ENCODE data around the gene TRAF6. TPM values are rescaled to one million over a fixed set of nuclear protein-coding genes. Genes with fewer than 3 reads are reported as not detected.
"Not testable (repeated sequence)": the region's sequence is repeated elsewhere in the genome, so short reads cannot be mapped to it uniquely, and the experiment has no call there.

TRAF6 gene
- total RNA-seq, 1 experiment from 2014 or later = 4.0 TPM

- no peak overlapping the region for H3K4me2 ChIP-seq (ENCODE audit: low read length)
- no peak for ATAC-seq
- no peak overlapping the region for H3K9ac ChIP-seq (ENCODE audit: low read length)
- H3K4me1 ChIP-seq (ENCODE audit: insufficient read depth, low read length) = no peaks in the 10 kb centered on the region
- peaks cover 32% of the 10 kb centered on the region for H3K27me3 ChIP-seq (ENCODE audit: low read length)
- ChIA-PET POLR2A (ENCODE audit: unreplicated experiment) (no interaction called here), CTCF (no interaction called here)
- H3K4me3 ChIP-seq (ENCODE audit: low read length) = no peak overlapping the region
- H3K9me2 ChIP-seq (replicated peaks; ENCODE audit: low read length) = no peaks in the 10 kb centered on the region
- no peaks in the 10 kb centered on the region for H3K36me3 ChIP-seq (ENCODE audit: low read depth, low read length)
- DNase-seq = no peak
- H2AFZ ChIP-seq (ENCODE audit: low read length) = no peak overlapping the region
- H3K9me3 ChIP-seq (ENCODE audit: low read length) = no peaks in the 10 kb centered on the region
- no peaks in the 10 kb centered on the region for H4K20me1 ChIP-seq (ENCODE audit: low read length)
- H3K27ac ChIP-seq (ENCODE audit: low read length) = no peak overlapping the region
- intact Hi-C loops (cut with micrococcal nuclease) = no loop called here
- H3K79me2 ChIP-seq (ENCODE audit: low read length) = no peaks in the 10 kb centered on the region
- TF ChIP-seq EZH2 (IDR thresholded peaks at IDR 0.05; ENCODE audit: low read length, unreplicated experiment) (no peak), CTCF (conservative IDR thresholded peaks at IDR 0.05; ENCODE audit: low read depth, low read length) (no peak), EZH2phosphoT487 (IDR thresholded peaks at IDR 0.05; ENCODE audit: borderline replicate concordance, low read length) (no peak)
- BruUV-seq (replicated peaks) = no TSS peak
- H3F3A ChIP-seq (ENCODE audit: low read length, unreplicated experiment) = no peaks in the 10 kb centered on the region
Observed at GRCh38 chr11:36557991-36558390, 47.9 kb upstream of the TRAF6 start.

GRCh38 chr11:36557390-36557789, 47.3 kb upstream of the TRAF6 start:
- DNase-seq; H3K4me3 ChIP-seq (ENCODE audit: low read length); intact Hi-C loops (cut with micrococcal nuclease); H3K9me3 ChIP-seq (ENCODE audit: low read length); H3K9me2 ChIP-seq (replicated peaks; ENCODE audit: low read length); CTCF ChIA-PET; H3K4me2 ChIP-seq (ENCODE audit: low read length); H3K79me2 ChIP-seq (ENCODE audit: low read length); POLR2A ChIA-PET (ENCODE audit: unreplicated experiment); H3K27ac ChIP-seq (ENCODE audit: low read length); H3F3A ChIP-seq (ENCODE audit: low read length, unreplicated experiment); H3K4me1 ChIP-seq (ENCODE audit: insufficient read depth, low read length); H4K20me1 ChIP-seq (ENCODE audit: low read length); ATAC-seq; H2AFZ ChIP-seq (ENCODE audit: low read length); H3K9ac ChIP-seq (ENCODE audit: low read length); H3K36me3 ChIP-seq (ENCODE audit: low read depth, low read length); BruUV-seq (replicated peaks): not testable (repeated sequence)
- peaks cover 26% of the 10 kb centered on the region for H3K27me3 ChIP-seq (ENCODE audit: low read length)

GRCh38 chr11:36550385-36551115, 40.5 kb upstream of the TRAF6 start:
- TF ChIP-seq EZH2 (IDR thresholded peaks at IDR 0.05; ENCODE audit: low read length, unreplicated experiment) (no peak), EZH2phosphoT487 (IDR thresholded peaks at IDR 0.05; ENCODE audit: borderline replicate concordance, low read length) (no peak), CTCF (conservative IDR thresholded peaks at IDR 0.05; ENCODE audit: low read depth, low read length) (no peak)
- BruUV-seq (replicated peaks) = no TSS peak
- DNase-seq (no peak), ATAC-seq (no peak)
- POLR2A ChIA-PET (ENCODE audit: unreplicated experiment) = no interaction called here
- intact Hi-C loops (cut with micrococcal nuclease) = no loop called here
- Histone ChIP-seq H3K27me3 (ENCODE audit: low read length) (peaks cover 13% of the 10 kb centered on the region), H4K20me1 (ENCODE audit: low read length) (no peaks in the 10 kb centered on the region), H3K79me2 (ENCODE audit: low read length) (no peaks in the 10 kb centered on the region), H3K4me1 (ENCODE audit: insufficient read depth, low read length) (no peaks in the 10 kb centered on the region), H3K36me3 (ENCODE audit: low read depth, low read length) (no peaks in the 10 kb centered on the region), H3K9me2 (replicated peaks; ENCODE audit: low read length) (no peaks in the 10 kb centered on the region), H3F3A (ENCODE audit: low read length, unreplicated experiment) (no peaks in the 10 kb centered on the region), H3K4me3 (ENCODE audit: low read length) (no peak overlapping the region), H3K4me2 (ENCODE audit: low read length) (no peak overlapping the region), H3K9ac (ENCODE audit: low read length) (no peak overlapping the region), H2AFZ (ENCODE audit: low read length) (no peak overlapping the region), H3K9me3 (ENCODE audit: low read length) (no peaks in the 10 kb centered on the region), H3K27ac (ENCODE audit: low read length) (no peak overlapping the region)
- CTCF ChIA-PET = no interaction called here

Data from PC-3 (cell line).